MM.1S (cell line): ENCODE measurements around the gene FAF1.

ENCODE experiments used
- DNase-seq: peaks from one replicate; pipeline ENCODE4 v3.0.0-alpha.2; 2015
- H2AFZ ChIP-seq: fragments of 300-600 bp; sonication (generic); 2 replicates; pipeline ENCODE4 v1.6.0; 2016; ENCODE audit warnings: antibody characterized with exemption, low read length
- H3F3A ChIP-seq: fragments of 300-600 bp; sonication (generic); 2 replicates; pipeline ENCODE4 v1.6.1; 2016; ENCODE audit warnings: mild to moderate bottlenecking, antibody characterized with exemption, low read length, moderate library complexity, mixed read lengths; ENCODE audit not compliant: insufficient read depth
- H3K27ac ChIP-seq: fragments of 300-600 bp; sonication (generic); 2 replicates; pipeline ENCODE4 v1.5.1; 2016; ENCODE audit warnings: mild to moderate bottlenecking, low read length
- H3K27me3 ChIP-seq: fragments of 300-600 bp; sonication (generic); replicated peaks from 2 replicates; pipeline ENCODE4 v1.6.0; 2016; ENCODE audit warnings: low read length; ENCODE audit not compliant: insufficient read depth
- H3K36me3 ChIP-seq: fragments of 300-600 bp; sonication (generic); replicated peaks from 2 replicates; pipeline ENCODE4 v1.6.1; 2016; ENCODE audit warnings: mild to moderate bottlenecking, low read length, mixed read lengths; ENCODE audit not compliant: insufficient read depth
- H3K4me1 ChIP-seq: fragments of 300-600 bp; sonication (generic); 2 replicates; pipeline ENCODE4 v1.6.1; 2016; ENCODE audit warnings: low read length, mixed read lengths
- H3K4me2 ChIP-seq: fragments of 300-600 bp; sonication (generic); 2 replicates; pipeline ENCODE4 v1.6.0; 2016; ENCODE audit warnings: low read depth, low read length
- H3K4me3 ChIP-seq: fragments of 300-600 bp; sonication (generic); 2 replicates; pipeline ENCODE4 v1.5.1; 2016; ENCODE audit warnings: low read length, mixed read lengths
- H3K79me2 ChIP-seq: fragments of 300-600 bp; sonication (generic); 2 replicates; pipeline ENCODE4 v1.6.1; 2016; ENCODE audit warnings: mixed run types, low read length, mixed read lengths
- H3K9ac ChIP-seq: fragments of 300-600 bp; sonication (generic); 2 replicates; pipeline ENCODE4 v1.6.1; 2016; ENCODE audit warnings: low read length, mixed read lengths
- H3K9me2 ChIP-seq: fragments of 300-600 bp; sonication (generic); replicated peaks from 2 replicates; pipeline ENCODE4 v1.6.1; 2016; ENCODE audit warnings: mild to moderate bottlenecking, low read length, mixed read lengths; ENCODE audit not compliant: insufficient read depth
- H3K9me3 ChIP-seq: fragments of 300-600 bp; sonication (generic); replicated peaks from 2 replicates; pipeline ENCODE4 v1.6.1; 2016; ENCODE audit warnings: mild to moderate bottlenecking, low read length, mixed read lengths; ENCODE audit not compliant: insufficient read depth
- H4K20me1 ChIP-seq: fragments of 300-600 bp; sonication (generic); 2 replicates; pipeline ENCODE4 v1.6.1; 2016; ENCODE audit warnings: mild to moderate bottlenecking, low read length, moderate library complexity, mixed read lengths; ENCODE audit not compliant: insufficient read depth
- CTCF ChIP-seq: fragments of 300-600 bp; sonication (generic); IDR thresholded peaks from 2 replicates; pipeline ENCODE4 v1.5.1; 2016; ENCODE audit warnings: antibody characterized with exemption, low read length, mixed read lengths
- EZH2 ChIP-seq: fragments of 300-600 bp; sonication (generic); optimal IDR thresholded peaks from 2 replicates; pipeline ENCODE3; 2017; ENCODE audit warnings: low read depth, mild to moderate bottlenecking, antibody characterized with exemption, low read length, mixed read lengths
- EZH2phosphoT487 ChIP-seq: fragments of 300-600 bp; sonication (generic); IDR thresholded peaks from 2 replicates; pipeline ENCODE4 v1.6.1; 2018; ENCODE audit warnings: antibody characterized with exemption, low read length

FAF1 gene

GRCh38 chr1:50841791-50842387 is 118.2 kb downstream of the FAF1 start:
- Histone ChIP-seq H3K9ac (no peak overlapping the region), H3K79me2 (no peaks in the 10 kb centered on the region), H3K9me3 (no peaks in the 10 kb centered on the region), H3K4me1 (no peaks in the 10 kb centered on the region), H3K4me2 (no peak overlapping the region), H3F3A (no peaks in the 10 kb centered on the region), H4K20me1 (no peaks in the 10 kb centered on the region), H3K4me3 (no peak overlapping the region), H3K9me2 (no peaks in the 10 kb centered on the region), H3K27me3 (no peaks in the 10 kb centered on the region), H3K36me3 (no peaks in the 10 kb centered on the region), H2AFZ (no peak overlapping the region), H3K27ac (no peak overlapping the region)
- no peak for TF ChIP-seq CTCF
- TF ChIP-seq EZH2phosphoT487, result no peak
- DNase-seq, result no peak

- H3K27ac ChIP-seq, result no peak overlapping the region
- no peaks in the 10 kb centered on the region for H3F3A ChIP-seq
- no peaks in the 10 kb centered on the region for H4K20me1 ChIP-seq
- no peaks in the 10 kb centered on the region for H3K9me3 ChIP-seq
- no peak for DNase-seq
- H3K4me1 ChIP-seq, result no peaks in the 10 kb centered on the region
- H3K4me3 ChIP-seq, result no peak overlapping the region
- H3K27me3 ChIP-seq, result no peaks in the 10 kb centered on the region
- H3K9ac ChIP-seq, result no peak overlapping the region
- no peaks in the 10 kb centered on the region for H3K36me3 ChIP-seq
- H3K9me2 ChIP-seq, result no peaks in the 10 kb centered on the region
- H3K4me2 ChIP-seq, result no peak overlapping the region
- H2AFZ ChIP-seq, result no peak overlapping the region
- TF ChIP-seq CTCF (no peak), EZH2 (no peak)
- H3K79me2 ChIP-seq, result no peaks in the 10 kb centered on the region
These were observed 124.0 kb downstream of the FAF1 start for GRCh38 chr1:50836117-50836516.

- Histone ChIP-seq H3K9me3 (no peaks in the 10 kb centered on the region), H3K9me2 (no peaks in the 10 kb centered on the region), H3K4me3 (no peak overlapping the region), H3F3A (no peaks in the 10 kb centered on the region), H3K9ac (no peak overlapping the region), H3K4me2 (no peak overlapping the region), H3K79me2 (no peaks in the 10 kb centered on the region), H2AFZ (no peak overlapping the region), H4K20me1 (no peaks in the 10 kb centered on the region), H3K36me3 (no peaks in the 10 kb centered on the region), H3K27me3 (no peaks in the 10 kb centered on the region), H3K27ac (no peak overlapping the region), H3K4me1 (no peaks in the 10 kb centered on the region)
- DNase-seq, result no peak
- TF ChIP-seq EZH2phosphoT487 (no peak), EZH2 (no peak), CTCF (no peak)
These were observed 126.9 kb downstream of the FAF1 start for GRCh38 chr1:50833216-50833615.
